IMR-90 (cell line): ENCODE data around the gene MIEF1.

Experiments
- CHD1 ChIP-seq: IDR thresholded peaks from 2 replicates; pipeline ENCODE4 v1.6.1; 2012; ENCODE audit warnings: low read depth, low read length, improper control_type of control experiment
- CTCF ChIP-seq: conservative IDR thresholded peaks from 2 replicates; pipeline ENCODE4 v1.5.1; 2012; ENCODE audit warnings: mild to moderate bottlenecking, low read depth, low read length, improper control_type of control experiment
- NFE2L2 ChIP-seq: fragments of 150-350 bp; IDR thresholded peaks from 2 replicates; pipeline ENCODE4 v1.6.1; 2016; ENCODE audit warnings: low read depth, mild to moderate bottlenecking, low read length
- RAD21 ChIP-seq: IDR thresholded peaks from 2 replicates; pipeline ENCODE4 v1.6.1; 2012; ENCODE audit warnings: low read length, improper control_type of control experiment

- TF ChIP-seq CTCF (no peak), CHD1 (no peak), RAD21 (no peak), NFE2L2 (no peak)
Observed at GRCh38 chr22:39518996-39519680, 17.0 kb downstream of the MIEF1 start.
